A172 (cell line): ENCODE data around the gene GPR82. TPM values are rescaled to one million over a fixed set of nuclear protein-coding genes. Genes with fewer than 3 reads are reported as not detected.
"Not testable (repeated sequence)": the region's sequence is repeated elsewhere in the genome, so short reads cannot be mapped to it uniquely, and the experiment has no call there.

Source experiments
- DNase-seq: peaks from one replicate; pipeline ENCODE4 v3.0.0-alpha.2; 2015; ENCODE audit warnings: low spot score
- total RNA-seq: library from RNA; depleted of rRNA; stranded (reverse); fragments of >200 nt; shearing (Covaris generic); gene quantifications from 2 replicates; pipeline ENCODE4 v1.2.3, GENCODE V29; 2014; rRNA removed

Gene GPR82
- total RNA-seq, result not detected in 2 replicates

GRCh38 chrX:41723826-41724225 is at the start of gene GPR82:
TSS of gene GPR82 (plus strand) at chrX:41724181. CDS start at chrX:41727027, 2,846 bp downstream.
- DNase-seq, result no peak

- DNase-seq, result not testable (repeated sequence)
These were observed 47.6 kb upstream of the GPR82 start for GRCh38 chrX:41676361-41676760.

DNA sequence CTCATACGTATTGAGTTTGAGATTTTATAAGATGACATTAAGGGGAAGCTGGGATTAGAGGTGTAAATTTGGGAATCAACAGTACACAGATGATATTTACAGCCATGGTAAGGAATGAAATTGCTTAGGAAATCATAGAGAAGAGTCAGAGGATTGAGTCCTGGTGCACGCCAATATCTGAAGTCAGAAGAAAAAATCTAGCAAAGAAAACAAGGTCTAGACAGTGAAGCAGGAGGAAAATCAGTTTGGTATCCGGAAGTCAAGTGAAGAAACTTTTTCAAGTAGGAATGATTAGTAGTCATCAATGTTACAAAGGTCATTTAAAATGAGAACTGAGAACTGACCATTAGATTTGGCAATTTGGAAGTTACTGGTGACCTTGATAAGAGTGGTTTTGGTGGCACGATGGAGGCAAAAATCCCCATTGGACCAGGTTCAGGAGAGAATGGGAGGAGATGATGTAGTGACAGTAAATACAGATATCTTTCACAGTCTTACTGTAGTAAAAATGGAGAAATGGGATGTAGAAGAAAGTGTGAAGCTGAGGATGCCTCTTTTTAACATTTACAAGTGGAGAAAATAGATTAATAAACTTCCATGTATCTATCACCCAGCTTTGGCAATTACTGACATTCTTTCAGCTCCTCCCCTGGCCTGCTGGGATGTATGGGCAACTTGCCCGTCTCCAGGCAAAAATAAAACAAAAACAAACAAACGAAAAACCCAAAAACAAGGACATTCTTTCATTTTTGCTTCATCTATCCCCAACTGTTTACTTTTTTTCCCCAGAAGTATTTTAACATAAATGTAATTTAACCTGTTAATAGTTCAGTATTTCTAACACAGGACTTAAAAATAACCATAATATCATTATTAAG is 46.6 kb upstream of the GPR82 start:
- no peak for DNase-seq

DNA sequence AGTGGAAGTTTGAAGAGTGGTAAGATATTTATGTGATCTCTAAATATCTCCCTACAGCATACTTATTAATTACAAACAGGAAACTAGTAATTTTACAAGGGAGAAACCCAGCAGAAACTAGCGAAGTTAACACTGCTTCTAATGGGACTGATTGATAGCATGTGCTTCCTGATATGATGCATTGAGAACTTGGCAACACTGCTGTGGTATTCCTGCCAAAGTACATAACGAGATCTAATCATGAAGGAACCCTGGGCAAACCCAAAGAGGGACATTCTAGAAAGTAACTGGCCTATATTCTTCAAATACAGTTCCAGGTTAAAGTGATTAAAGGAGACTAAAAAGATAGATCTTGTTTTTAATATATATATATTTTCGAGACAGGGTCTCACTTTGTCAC is 39.8 kb upstream of the GPR82 start:
- DNase-seq, result no peak

DNA sequence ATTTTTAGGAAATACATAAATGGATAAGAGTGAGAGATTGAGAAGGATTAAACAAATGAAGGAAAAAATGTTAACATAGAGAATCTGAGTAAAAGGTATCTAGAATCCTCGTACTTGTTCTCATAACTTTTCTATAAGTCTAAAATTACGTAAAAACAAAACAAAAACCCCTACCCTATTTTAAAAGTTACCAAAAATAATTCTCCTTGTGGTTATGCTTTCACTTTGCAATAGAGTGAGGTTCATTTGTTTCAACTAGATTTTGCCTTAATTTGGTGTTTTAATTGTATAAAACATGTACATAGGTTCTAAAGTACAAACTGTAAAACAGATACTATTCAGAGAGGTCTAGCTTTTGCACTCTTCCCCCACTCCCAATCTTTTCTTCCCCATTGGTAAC is 39.0 kb upstream of the GPR82 start:
- no peak for DNase-seq

DNA sequence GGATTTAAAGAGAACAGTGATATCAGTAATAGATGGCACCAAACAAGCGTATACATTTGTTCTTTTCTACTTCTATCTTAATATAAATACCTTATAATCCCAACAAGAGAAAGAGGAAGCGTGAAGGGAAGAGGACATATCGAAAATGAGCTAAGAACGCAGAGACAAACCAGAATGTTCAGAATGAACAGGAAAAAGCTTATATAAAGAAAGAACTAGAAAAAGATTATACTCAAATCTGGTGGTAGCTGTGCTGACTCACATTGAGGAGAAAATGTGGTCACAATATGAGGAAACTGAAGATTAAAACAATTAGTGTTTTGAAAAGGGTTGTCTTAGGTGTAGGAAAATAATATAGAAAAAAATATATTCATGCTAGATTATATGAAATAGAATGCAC is 37.2 kb upstream of the GPR82 start:
- no peak for DNase-seq

- no peak for DNase-seq
These were observed 35.8 kb upstream of the GPR82 start for GRCh38 chrX:41688156-41688555.

DNA sequence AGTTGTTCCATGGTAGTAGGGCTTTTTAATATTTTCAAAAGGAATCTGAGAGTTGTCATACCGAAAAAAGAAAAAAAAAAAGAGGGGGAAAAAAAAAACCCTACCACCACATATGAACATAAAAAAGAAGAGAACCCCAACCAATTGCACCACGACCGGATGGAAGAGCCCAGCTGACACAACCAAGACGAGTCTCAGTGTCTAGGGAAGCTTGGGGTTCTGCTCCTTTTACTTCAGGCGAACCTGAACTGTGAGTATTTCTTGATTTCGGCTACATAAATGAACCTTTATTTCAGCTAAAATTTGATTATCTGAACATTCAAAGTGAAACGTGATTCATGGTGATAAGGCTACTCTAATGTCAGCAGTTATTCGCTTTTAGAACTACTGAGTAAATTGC is 35.1 kb upstream of the GPR82 start, which contains the start of gene GPR34:
Gene GPR34 (plus strand): TSS at position 139 of the 400 bp plus-strand sequence. CDS start 6,661 bp downstream, outside the sequence.
- no peak for DNase-seq

GRCh38 chrX:41689711-41690110 is 34.3 kb upstream of the GPR82 start:
- DNase-seq, result no peak

GRCh38 chrX:41692162-41692749 is 31.7 kb upstream of the GPR82 start:
- no peak for DNase-seq

GRCh38 chrX:41693024-41693423 is 31.0 kb upstream of the GPR82 start:
- DNase-seq, result no peak

DNA sequence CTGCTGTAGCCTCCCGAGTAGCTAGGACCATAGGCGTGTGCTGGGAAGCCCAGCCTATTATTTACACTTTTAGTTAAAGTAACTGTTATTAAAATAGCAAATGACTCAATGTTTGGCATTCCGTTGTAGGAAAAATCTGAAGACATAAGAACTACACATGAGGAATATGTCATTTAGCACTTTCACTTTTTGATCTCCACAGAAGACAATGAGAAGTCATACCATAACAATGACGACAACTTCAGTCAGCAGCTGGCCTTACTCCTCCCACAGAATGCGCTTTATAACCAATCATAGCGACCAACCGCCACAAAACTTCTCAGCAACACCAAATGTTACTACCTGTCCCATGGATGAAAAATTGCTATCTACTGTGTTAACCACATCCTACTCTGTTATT is 28.6 kb upstream of the GPR82 start:
- peak; percentile 11 for DNase-seq

DNA sequence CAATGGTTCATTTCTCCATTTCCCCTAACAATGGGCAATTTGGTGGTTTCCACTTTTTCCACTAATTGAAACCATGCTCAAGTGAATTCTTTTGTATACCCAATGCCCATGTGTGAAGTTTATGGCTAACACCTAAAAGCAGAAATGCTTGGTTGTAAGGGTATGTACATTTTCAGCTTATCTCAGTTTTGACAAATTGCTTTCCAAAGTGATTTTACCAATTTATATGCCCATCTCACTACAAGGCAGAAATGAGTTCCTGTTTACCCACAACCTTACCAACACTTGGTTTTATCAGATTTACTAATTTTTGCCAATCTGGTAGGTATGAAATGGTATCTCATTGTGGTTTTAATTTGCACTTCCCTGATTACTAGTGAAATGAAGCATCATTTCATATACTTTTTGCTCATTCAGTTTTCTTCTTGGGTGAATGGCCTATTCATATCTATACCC is 20.4 kb upstream of the GPR82 start:
- DNase-seq, result no peak

DNA sequence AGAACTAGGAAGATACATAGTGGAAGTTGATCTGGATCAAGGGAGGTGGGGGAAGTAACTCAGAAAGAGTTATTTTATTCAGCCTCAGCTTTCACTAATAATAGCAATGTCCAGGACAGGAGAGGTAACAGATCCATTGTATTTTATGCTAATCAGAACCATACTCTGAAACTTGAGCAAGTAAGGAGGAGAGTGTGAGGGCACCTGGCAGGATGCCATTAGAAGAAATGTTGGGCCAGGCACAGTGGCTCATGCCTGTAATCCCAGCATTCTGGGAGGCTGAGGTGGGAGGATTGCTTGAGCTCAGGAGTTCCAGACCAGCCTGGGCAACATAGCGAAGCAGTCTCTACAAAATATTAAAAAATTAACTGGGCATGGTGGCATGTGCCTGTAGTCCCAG is 18.9 kb upstream of the GPR82 start:
- no peak for DNase-seq

DNA sequence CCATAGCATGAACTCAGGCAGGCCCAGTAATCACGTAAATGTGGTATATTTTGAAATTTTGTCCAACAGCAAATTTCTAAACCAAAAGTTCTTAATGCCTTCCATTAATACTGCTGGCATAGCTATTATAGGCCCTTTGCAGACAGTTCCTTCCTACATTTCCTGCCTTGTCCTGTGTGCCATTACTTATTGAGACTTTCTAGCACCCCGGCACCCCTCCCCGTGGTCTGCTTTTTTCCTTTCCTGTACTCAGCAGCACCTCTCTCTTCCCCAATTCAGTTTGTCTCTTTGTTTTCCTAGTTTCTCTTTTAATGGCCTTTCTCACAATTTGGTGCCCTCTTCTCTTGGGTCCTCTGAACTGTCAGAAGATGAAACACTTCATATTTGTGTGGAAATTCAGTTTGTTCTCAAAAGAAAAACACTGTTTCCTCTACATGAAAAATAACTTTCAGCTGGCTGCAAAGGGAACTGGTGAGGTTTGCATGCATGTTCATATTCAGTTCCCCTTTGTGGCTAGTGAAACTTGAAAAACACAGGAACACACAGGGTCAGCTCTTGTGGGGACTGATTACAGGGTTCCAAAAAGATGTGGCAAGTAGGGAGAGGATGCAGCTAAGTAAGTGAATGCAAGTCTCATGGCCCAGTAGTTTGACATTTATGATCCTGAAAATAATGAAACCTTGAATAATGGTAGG is 18.2 kb upstream of the GPR82 start:
- no peak for DNase-seq

DNA sequence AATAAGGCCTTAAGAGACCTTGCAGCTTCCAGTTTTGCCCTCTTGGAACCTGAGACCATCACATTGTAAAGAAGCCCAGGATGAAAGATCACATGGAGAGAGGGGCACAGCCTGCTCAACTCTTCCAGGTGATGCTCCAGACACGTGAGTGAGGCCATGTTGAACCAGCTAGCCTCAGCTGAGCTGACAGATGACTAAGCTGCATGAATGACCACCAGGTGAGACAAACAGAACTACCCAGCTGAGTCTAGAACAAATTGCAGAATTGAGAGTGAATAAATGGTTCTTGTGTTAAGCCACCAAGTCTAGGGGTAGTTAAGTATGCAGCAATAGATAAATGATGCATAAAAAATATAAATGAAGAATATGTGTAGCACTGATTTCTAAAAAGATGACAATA is 16.8 kb upstream of the GPR82 start:
- DNase-seq, result no peak

DNA sequence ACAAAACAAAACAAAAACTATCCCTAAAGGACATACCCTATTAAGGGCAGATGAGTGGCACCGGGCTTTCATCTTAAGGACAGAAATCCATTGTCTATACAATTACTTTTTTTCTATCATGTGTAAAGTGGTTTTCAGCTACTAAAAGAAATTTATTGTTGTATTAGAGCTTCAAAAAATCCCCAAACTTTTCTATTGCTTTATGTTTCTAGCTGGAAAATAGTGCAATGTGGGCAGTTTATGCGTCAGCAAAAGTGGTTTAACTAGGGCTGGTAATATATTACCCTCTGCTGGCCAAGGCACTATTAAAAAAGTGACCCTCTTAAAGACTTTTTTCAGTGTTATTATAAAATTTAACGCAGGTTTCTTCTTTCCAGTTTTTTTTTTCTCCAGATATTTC is 15.5 kb upstream of the GPR82 start:
- no peak for DNase-seq

DNA sequence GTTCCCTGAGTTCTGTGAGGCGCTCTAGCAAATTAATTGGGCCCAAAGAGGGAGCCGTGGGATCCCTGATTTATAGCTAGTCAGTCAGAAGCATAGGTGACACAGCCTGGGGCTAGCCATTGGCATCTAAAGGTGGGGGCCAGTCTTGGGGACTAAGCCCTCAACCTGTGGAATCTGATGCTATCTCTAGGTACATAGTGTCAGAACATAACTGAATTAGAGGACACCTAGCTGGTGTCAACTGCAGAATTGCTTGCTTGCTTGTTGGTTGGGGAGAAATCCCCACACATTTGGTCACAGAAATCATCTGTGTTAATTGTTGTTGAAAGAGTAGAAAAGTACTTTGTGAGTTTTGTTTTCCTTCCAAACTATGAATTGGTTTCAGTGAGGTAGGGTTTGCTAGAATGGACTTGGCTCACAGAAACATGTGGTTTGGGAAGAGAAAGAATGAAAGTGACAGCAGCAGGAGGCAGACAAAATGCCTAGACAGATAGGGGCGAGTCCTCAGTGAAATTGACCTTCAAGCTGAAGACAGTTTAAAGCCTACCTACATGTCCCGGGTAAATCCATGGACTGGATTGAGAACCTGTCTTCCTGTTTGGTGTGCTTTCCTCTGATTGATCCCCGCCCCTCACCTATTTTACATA is 12.8 kb upstream of the GPR82 start:
- no peak for DNase-seq

DNA sequence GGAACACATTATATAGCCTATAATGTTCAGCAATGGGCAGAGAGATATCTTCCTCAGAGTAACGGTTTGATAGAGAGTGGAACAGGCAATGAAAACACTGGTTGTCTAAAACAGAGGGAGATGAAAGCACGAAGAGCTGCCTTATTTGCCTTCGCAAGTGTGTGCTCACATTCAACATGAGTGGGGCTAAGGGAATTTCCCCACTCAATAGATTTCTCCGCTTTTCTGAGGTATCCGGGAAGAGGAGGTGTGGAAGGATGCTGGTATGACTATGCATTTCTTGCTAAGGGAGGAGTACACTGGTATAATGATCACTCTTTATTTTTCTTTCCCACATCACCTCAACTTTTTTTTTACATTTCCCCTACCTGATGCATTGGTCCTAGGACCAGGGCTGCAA is 7.8 kb upstream of the GPR82 start:
- DNase-seq, result no peak

DNA sequence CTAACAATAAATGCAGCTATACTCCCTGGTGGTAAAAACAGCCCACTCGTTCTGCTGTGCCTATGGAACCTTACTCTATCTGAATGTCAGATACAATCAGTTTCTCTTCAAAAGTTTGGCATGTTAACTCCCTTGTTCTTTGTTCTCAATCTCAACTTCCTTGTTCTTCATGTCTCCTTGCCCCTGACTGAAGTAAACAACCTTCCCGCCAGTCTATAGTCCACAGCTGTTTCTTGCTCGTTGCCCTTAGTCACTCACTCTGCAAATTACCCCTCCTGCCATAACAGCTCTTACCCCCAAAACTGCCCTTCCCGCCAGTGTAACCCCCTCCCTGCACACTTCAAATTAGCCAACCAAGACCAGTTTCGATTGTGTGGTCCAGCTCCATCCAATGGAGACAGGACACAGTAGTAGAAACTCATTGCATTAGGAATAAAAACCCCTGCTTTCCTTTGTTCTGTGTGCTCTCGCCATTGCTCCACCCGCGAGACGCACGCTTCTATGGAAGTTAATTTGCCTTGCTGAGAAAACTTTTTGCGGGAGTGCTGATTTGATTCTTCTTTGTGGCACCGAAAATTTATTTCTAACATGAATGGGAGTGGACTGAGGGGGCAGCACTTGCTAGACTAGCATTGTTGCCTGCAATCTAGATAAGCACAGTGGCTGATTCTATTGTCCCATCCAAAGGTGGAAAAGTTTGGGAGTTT is 7.1 kb upstream of the GPR82 start:
- DNase-seq, result no peak

DNA sequence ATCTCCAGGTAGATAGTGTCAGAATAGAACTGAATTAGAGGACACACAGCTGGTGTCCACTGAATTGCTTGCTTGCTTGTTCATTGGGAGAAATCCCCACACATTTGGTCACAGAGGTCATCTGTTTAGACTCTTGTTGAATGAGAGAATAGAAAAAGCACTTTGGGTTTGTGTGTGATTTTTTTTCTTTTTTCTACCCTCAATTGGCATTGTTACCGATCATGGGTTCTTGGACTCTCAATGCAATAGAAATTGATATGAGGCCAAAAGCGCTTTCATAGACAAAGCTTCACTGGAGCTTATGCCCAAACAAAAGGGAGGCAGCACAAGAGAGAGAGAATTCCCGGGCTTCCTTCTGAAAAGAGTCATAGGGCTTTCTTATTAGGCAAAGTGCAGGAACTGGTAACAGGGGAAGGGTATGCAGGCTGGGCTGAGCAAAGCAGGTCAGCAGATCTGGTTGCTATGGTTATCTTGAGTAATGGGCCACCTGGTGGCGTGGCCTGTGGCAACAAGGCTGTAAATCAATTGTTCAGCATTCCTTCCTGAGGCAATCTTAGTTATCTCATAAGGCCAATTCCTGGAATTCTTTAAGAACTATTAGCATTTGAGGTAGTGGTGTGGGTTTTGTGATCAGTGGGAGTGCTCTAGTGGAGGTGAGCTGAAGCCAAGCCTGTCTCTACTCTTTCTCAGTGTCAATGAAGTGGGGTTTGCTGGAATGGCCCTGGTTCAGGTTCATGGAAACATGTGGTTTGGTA is 5.3 kb upstream of the GPR82 start:
- DNase-seq, result peak; percentile 76
